Chondrocyte (in vitro differentiated cells): ENCODE results near the gene MIAT. TPM values are rescaled to one million over a fixed set of nuclear protein-coding genes. Genes with fewer than 3 reads are reported as not detected.
A peak's percentile ranks its signal among the peaks of the same experiment; 100 is the strongest.

Experiments
- DNase-seq: peaks from one replicate; pipeline ENCODE4 v3.0.0; 2021; ENCODE audit warnings: mixed read lengths, low spot score
- H3K27ac Mint-ChIP-seq: one replicate; pipeline ENCODE4 v1.8.0; 2021; ENCODE audit warnings: mild to moderate bottlenecking, moderate library complexity, mixed read lengths; ENCODE audit not compliant: unreplicated experiment
- H3K27me3 Mint-ChIP-seq: 2 replicates; pipeline ENCODE4 v1.8.0; 2021; ENCODE audit warnings: low read depth, mixed read lengths
- H3K36me3 Mint-ChIP-seq: 2 replicates; pipeline ENCODE4 v1.8.0; 2021; ENCODE audit warnings: low read depth, mixed read lengths
- H3K4me1 Mint-ChIP-seq: 2 replicates; pipeline ENCODE4 v1.8.0; 2021; ENCODE audit warnings: low read depth, mild to moderate bottlenecking, mixed read lengths
- H3K4me3 Mint-ChIP-seq: one replicate; pipeline ENCODE4 v1.8.0; 2021; ENCODE audit warnings: mild to moderate bottlenecking, moderate library complexity, mixed read lengths; ENCODE audit not compliant: unreplicated experiment
- H3K9me3 Mint-ChIP-seq: 2 replicates; pipeline ENCODE4 v1.8.0; 2021; ENCODE audit warnings: low read depth, mixed read lengths
- CTCF ChIP-seq: fragments of 200-600 bp; sonication (generic); IDR thresholded peaks from 2 replicates; pipeline ENCODE4 v1.5.0; 2021; ENCODE audit warnings: antibody characterized with exemption, mild to moderate bottlenecking, moderate library complexity
- total RNA-seq: library from RNA; stranded (reverse); gene quantifications from 3 replicates; pipeline ENCODE4 v1.2.1, GENCODE V29; 2021

MIAT gene
- total RNA-seq, 1 donor from 2014 or later, result 3.5 TPM

GRCh38 chr22:26681395-26681821 lies 24.0 kb downstream of the MIAT start:
- H3K9me3 Mint-ChIP-seq, result peaks cover 6% of the 10 kb centered on the region
- peaks cover 65% of the 10 kb centered on the region for H3K4me1 Mint-ChIP-seq

GRCh38 chr22:26684168-26684567 lies 26.8 kb downstream of the MIAT start:
- peaks cover 6% of the 10 kb centered on the region for H3K9me3 Mint-ChIP-seq
- H3K4me3 Mint-ChIP-seq, result no peak overlapping the region
- no peak for DNase-seq
- H3K27me3 Mint-ChIP-seq, result no peaks in the 10 kb centered on the region
- H3K4me1 Mint-ChIP-seq, result peaks cover 54% of the 10 kb centered on the region
- peaks cover 8% of the 10 kb centered on the region for H3K36me3 Mint-ChIP-seq
- TF ChIP-seq CTCF, result no peak
- H3K27ac Mint-ChIP-seq, result peak overlapping the region; percentile 70

More at GRCh38 chr22:26681395-26681821, 24.0 kb downstream of the MIAT start:
- peak; percentile 94 for DNase-seq
- H3K36me3 Mint-ChIP-seq, result peaks cover 8% of the 10 kb centered on the region
- no peaks in the 10 kb centered on the region for H3K27me3 Mint-ChIP-seq
- TF ChIP-seq CTCF, result peak; percentile 71
- peak overlapping the region; percentile 90 for H3K27ac Mint-ChIP-seq
- H3K4me3 Mint-ChIP-seq, result no peak overlapping the region

DNA sequence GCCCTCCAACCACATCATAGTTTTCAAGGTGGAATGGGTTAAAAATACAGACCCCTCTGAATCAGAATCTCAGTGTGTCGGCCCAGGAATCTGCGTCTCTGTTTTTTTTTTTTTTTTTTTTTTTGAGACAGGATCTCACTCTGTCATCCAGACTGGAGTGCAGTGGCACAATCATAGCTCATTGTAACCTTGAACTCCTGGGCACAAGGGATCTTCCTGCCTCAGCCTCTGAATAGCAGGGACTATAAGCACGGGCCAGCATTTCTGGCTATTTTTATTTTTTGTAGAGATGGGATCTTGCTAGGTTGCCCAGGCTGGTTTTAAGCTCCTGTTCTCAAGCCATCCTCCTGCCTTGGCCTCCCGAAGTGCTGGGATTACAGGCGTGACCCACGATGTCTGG lies 28.2 kb downstream of the MIAT start:
- Mint-ChIP-seq H3K27me3 (no peaks in the 10 kb centered on the region), H3K36me3 (peaks cover 8% of the 10 kb centered on the region), H3K4me1 (peaks cover 41% of the 10 kb centered on the region), H3K4me3 (no peak overlapping the region), H3K27ac (no peak overlapping the region), H3K9me3 (peaks cover 6% of the 10 kb centered on the region)
- no peak for TF ChIP-seq CTCF
- no peak for DNase-seq

- no peak for DNase-seq
- Mint-ChIP-seq H3K4me3 (no peak overlapping the region), H3K9me3 (peaks cover 2% of the 10 kb centered on the region), H3K27me3 (no peaks in the 10 kb centered on the region), H3K4me1 (peaks cover 30% of the 10 kb centered on the region), H3K27ac (no peak overlapping the region), H3K36me3 (peaks cover 8% of the 10 kb centered on the region)
- TF ChIP-seq CTCF, result no peak
Observed at GRCh38 chr22:26687439-26687838, 30.1 kb downstream of the MIAT start.

DNA sequence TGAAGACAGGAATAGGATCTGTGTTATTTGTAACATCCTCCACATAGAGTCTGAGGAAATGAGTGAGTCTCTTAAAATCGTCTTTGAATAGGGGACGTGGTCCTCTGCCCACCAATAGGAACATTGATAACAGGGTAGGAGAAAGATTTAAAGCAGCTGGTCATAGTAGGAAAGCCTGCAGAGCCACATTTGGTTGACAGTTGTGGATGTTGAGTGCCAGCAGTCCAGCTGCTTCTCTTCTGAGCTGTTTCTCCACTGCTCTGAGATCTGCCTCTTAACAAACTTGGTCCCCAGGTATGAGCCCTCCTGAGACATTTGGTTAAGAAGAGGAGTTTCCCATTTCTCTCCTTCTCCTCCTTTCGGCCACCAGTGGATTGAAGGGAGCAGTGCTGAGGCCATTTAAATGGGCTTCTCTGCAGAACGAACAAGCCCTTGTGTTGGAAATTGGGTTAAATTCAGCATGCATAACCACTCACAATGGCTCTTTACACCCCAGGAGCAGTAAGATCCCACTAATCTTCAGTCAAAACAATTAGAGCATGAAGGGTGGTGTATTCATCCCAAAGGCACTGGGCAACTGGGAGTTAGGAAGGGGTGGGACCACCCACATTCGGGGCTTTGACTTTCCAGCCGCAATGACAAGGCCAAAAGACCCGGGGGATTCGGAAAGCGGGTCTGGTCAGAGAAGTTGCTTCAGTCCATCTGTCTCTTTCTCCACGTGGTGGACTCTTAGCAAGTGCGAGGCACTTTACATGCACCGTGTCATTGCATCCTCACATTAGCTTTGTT lies 32.3 kb downstream of the MIAT start:
- no peak overlapping the region for H3K27ac Mint-ChIP-seq
- H3K4me3 Mint-ChIP-seq, result no peak overlapping the region
- peaks cover 5% of the 10 kb centered on the region for H3K36me3 Mint-ChIP-seq
- no peaks in the 10 kb centered on the region for H3K27me3 Mint-ChIP-seq
- H3K4me1 Mint-ChIP-seq, result peaks cover 11% of the 10 kb centered on the region
- TF ChIP-seq CTCF, result no peak
- H3K9me3 Mint-ChIP-seq, result peaks cover 4% of the 10 kb centered on the region
- DNase-seq, result no peak
